Inferior parietal cortex (tissue), 1 donor: Measurements from ENCODE around the gene ANKRD29.
"Not testable (repeated sequence)": the region's sequence is repeated elsewhere in the genome, so short reads cannot be mapped to it uniquely, and the experiment has no call there.

ENCODE experiments used
- DNase-seq: peaks from one replicate; pipeline ENCODE4 v3.0.0-alpha.2; 2016; ENCODE audit errors: extremely low spot score

The ANKRD29 gene

GRCh38 chr18:23560186-23560585, 102.5 kb downstream of the ANKRD29 start:
- peak; percentile 62 for DNase-seq

GRCh38 chr18:23557511-23557910, 105.2 kb downstream of the ANKRD29 start:
- DNase-seq = not testable (repeated sequence)

DNA sequence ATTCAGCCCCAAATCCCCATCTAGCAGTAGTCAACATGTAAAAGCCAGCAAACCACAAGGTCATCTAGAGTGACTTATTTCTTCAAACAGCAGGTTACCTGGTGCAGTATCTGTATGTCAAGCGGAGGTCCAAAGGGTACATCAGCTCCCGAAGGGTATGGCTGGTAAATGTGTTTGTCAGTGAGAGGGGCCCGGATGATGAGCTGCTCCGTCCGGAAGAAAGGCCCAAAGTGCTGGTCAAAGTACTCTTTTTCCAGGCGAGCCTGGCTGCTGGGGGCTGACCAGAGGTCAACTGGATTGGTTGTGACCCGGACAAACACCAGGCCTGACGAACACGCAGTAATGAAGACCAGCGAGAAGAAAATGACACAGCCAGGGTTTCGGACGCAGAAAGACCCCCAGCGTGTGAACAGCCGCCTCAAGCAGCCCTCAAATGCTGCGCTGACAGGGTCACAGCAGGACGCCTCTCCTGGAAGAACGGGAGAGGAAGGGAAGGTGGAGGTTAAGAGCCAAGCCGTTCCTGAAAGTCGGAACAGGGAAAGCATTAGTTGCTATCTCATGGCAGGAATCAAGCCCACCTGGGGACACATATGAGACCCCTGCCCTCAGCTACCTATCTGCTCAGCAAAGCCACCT, 106.4 kb downstream of the ANKRD29 start:
- DNase-seq = no peak

- DNase-seq = no peak
Observed at GRCh38 chr18:23553887-23554286, 108.8 kb downstream of the ANKRD29 start.

DNA sequence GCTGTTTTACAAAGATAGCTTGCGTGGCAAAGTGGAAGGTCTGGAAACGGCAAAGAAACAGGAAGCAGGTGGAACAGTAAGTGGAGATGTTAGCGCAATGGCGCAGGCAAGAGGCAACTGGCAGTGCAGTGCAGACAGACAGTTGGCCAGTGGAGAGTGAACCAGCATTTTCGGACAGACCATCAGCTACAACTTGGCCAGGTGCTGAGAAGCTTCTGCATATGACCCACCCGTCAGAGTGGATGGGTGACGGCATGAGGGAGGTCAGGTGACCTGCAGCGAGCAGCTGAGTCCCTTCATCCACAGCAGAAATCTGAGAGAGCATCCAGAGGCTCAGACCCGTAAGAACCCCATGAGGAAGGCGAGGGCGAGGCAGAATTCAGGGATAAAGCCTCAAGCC, 110.2 kb downstream of the ANKRD29 start:
- DNase-seq = no peak

DNA sequence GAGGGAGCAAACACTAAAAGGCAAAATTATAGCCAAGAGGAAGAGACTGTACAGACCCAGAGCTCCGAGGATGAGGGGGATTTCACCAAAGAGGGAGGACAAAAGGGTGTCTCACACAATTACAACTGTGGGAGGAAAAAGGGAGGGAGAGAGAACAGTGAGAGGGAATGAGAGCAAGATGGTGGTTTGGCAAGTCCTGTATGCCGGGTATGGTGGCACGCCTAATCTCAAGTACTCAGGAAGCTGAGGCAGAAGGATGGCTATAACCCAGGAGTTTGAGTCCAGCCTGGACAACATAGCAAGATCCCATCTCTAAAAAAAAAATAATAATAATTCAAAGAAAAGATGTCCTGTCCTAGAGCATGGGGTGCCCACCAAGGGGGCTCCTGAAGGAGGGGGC, 110.7 kb downstream of the ANKRD29 start:
- DNase-seq = no peak

DNA sequence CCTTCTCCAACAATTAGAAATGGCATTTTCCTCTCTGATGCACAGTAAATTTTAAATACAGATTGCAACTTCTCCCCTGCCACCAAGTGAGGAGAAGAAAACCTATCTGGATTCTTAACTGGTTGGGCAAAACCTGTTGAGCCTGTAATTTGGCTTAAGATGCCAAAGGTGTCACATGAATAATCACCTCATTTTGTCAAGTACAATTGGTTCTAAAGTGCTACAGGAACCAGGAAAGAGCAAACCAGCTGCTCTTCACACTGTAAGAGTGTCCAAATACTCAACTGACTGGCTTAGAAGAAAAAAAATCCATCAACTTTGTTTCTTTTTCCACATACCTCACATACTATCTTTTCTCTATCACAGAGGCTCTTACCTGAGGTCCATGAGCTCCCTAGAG, 111.8 kb downstream of the ANKRD29 start:
- DNase-seq = no peak
